Testis (tissue), 3 donors: ENCODE results near the gene PTPRA. TPM values are rescaled to one million over a fixed set of nuclear protein-coding genes. Genes with fewer than 3 reads are reported as not detected.

Experiments used
- DNase-seq: peaks from one replicate; pipeline ENCODE4 v3.0.0-alpha.2; 2019
- H3K27ac ChIP-seq, 2 donors: fragments of 200-600 bp; sonication (generic); one replicate each; pipeline ENCODE4 v1.5.1; 2019
- H3K27me3 ChIP-seq: fragments of 200-600 bp; sonication (generic); one replicate; pipeline ENCODE4 v1.5.1; 2019
- H3K36me3 ChIP-seq: fragments of 200-600 bp; sonication (generic); one replicate; pipeline ENCODE4 v1.5.1; 2017; ENCODE audit warnings: low read depth; ENCODE audit errors: missing control alignments
- H3K4me1 ChIP-seq: fragments of 200-600 bp; sonication (generic); one replicate; pipeline ENCODE4 v1.5.1; 2019
- H3K4me3 ChIP-seq, 2 donors: fragments of 200-600 bp; sonication (generic); one replicate each; pipeline ENCODE4 v1.5.1; 2017 to 2019
- H3K9me3 ChIP-seq: fragments of 200-600 bp; sonication (generic); one replicate; pipeline ENCODE4 v1.5.1; 2017
- POLR2A ChIP-seq: fragments of 450-650 bp; IDR thresholded peaks from one replicate; pipeline ENCODE4 v1.6.1; 2017; ENCODE audit warnings: antibody characterized with exemption, mild to moderate bottlenecking, moderate library complexity
- WGBS, 2 donors: methylation state at CpG; one replicate each; pipeline ENCODE4 v1.1.5; 2018; 5-methylcytosine and 5-hydroxymethylcytosine counted together
- intact Hi-C: fragments of 100-400 bp; cut with DNase I; formaldehyde crosslinking; loops from one replicate; pipeline ENCODE4 v1.15.1; 2023; ENCODE audit warnings: low total_unique reads
- polyA plus RNA-seq: library from polyadenylated mRNA; stranded (reverse); fragments of 350-450 nt; fragmentation: Illumina TruSeq; extraction: RNeasy Lipid Tissue Mini Kit (QIAGEN cat#74804); gene quantifications from one replicate; pipeline ENCODE4 v1.2.3, GENCODE V29; 2014; ENCODE audit warnings: low read depth, low replicate concordance; ENCODE audit not compliant: insufficient read depth
- total RNA-seq, 2 donors: library from RNA; depleted of rRNA; stranded (reverse); fragments of >200 nt; gene quantifications; one replicate each; pipeline ENCODE4 v1.2.3, GENCODE V29; 2016
- TF ChIP-seq, protein P1 (sequence below), 3 experiments: fragments of 450-650 bp in 2 of 3; fragments of 200-600 bp in 1 of 3; sonication (generic) in 1 of 3; IDR thresholded peaks; one replicate each; pipeline ENCODE4 v1.5.1; 2016 to 2019; ENCODE audit warnings: antibody characterized with exemption in 3 of 3, mild to moderate bottlenecking in 2 of 3, moderate library complexity in 1 of 3

The PTPRA gene
- total and polyA plus RNA-seq, 3 donors from 2014 or later: 52.0 to 83.8 (median 68.9) TPM

DNA sequence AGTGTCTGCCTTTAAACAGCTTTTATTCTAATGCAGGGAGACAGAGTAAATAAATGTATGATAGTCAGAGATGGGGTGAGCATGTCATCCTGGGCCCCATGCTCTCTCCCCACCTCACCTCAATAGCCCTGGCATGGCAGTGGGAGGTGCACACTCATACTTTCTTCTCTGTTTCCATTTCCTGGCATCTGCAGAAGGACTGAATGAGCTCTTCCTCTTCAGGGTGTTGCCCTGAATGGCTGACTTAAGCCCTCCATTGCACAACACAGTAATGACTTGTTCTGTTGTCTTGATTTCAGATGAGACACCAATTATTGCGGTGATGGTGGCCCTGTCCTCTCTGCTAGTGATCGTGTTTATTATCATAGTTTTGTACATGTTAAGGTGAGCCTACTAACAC lies 113.2 kb downstream of the PTPRA start:
- H3K27ac ChIP-seq: no peak overlapping the region
- DNase-seq: no peak
- H3K4me1 ChIP-seq: peaks cover 3% of the 10 kb centered on the region
- intact Hi-C loops: no loop called here
- TF ChIP-seq, protein P1, sequence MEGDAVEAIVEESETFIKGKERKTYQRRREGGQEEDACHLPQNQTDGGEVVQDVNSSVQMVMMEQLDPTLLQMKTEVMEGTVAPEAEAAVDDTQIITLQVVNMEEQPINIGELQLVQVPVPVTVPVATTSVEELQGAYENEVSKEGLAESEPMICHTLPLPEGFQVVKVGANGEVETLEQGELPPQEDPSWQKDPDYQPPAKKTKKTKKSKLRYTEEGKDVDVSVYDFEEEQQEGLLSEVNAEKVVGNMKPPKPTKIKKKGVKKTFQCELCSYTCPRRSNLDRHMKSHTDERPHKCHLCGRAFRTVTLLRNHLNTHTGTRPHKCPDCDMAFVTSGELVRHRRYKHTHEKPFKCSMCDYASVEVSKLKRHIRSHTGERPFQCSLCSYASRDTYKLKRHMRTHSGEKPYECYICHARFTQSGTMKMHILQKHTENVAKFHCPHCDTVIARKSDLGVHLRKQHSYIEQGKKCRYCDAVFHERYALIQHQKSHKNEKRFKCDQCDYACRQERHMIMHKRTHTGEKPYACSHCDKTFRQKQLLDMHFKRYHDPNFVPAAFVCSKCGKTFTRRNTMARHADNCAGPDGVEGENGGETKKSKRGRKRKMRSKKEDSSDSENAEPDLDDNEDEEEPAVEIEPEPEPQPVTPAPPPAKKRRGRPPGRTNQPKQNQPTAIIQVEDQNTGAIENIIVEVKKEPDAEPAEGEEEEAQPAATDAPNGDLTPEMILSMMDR (IDR thresholded peaks at IDR 0.05): no peak
- no peak for TF ChIP-seq POLR2A
- no peaks in the 10 kb centered on the region for H3K36me3 ChIP-seq
- no peak overlapping the region for H3K4me3 ChIP-seq
- no peaks in the 10 kb centered on the region for H3K27me3 ChIP-seq
- 95% methylated on average over 2 of the region's 2 CpGs for WGBS, 2 donors
- H3K9me3 ChIP-seq: no peaks in the 10 kb centered on the region

DNA sequence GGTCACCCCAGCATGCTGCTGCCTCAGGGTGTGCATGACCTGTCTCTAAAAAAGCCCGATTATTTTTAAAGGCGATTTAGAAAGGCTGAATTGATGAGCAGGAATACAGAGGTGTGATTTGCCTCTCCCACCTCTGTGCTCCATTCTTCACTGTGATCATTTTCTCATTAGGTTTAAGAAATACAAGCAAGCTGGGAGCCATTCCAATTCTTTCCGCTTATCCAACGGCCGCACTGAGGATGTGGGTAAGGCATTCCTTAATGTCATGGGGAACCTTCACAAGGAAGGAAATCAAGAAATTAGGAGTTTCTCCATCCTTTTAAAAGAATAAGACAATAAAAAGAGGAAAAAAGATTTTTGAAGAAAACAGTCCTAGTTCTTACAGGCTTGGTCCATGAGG lies 114.6 kb downstream of the PTPRA start:
- Histone ChIP-seq H3K9me3 (no peaks in the 10 kb centered on the region), H3K27me3 (no peaks in the 10 kb centered on the region), H3K4me3 (no peak overlapping the region), H3K36me3 (no peaks in the 10 kb centered on the region), H3K4me1 (peaks cover 3% of the 10 kb centered on the region), H3K27ac (no peak overlapping the region)
- intact Hi-C loops: no loop called here
- DNase-seq: no peak
- TF ChIP-seq, protein P1 (IDR thresholded peaks at IDR 0.05): no peak
- no peak for TF ChIP-seq POLR2A
- WGBS, 2 donors: 90 to 93% methylated on average over 5 of the region's 5 CpGs

GRCh38 chr20:2991532-2991931 lies 118.3 kb downstream of the PTPRA start:
- H3K36me3 ChIP-seq: no peaks in the 10 kb centered on the region
- H3K27me3 ChIP-seq: no peaks in the 10 kb centered on the region
- H3K4me3 ChIP-seq: no peak overlapping the region
- TF ChIP-seq, protein P1 (IDR thresholded peaks at IDR 0.05): no peak
- no peak for TF ChIP-seq POLR2A
- intact Hi-C loops: no loop called here
- H3K27ac ChIP-seq: no peak overlapping the region
- no peaks in the 10 kb centered on the region for H3K9me3 ChIP-seq
- 92 to 94% methylated on average over 5 of the region's 5 CpGs for WGBS, 2 donors
- no peaks in the 10 kb centered on the region for H3K4me1 ChIP-seq
- no peak for DNase-seq

GRCh38 chr20:2993250-2993649 lies 120.0 kb downstream of the PTPRA start:
- Histone ChIP-seq H3K4me1 (no peaks in the 10 kb centered on the region), H3K36me3 (no peaks in the 10 kb centered on the region), H3K27ac (no peak overlapping the region), H3K27me3 (no peaks in the 10 kb centered on the region), H3K4me3 (no peak overlapping the region), H3K9me3 (no peaks in the 10 kb centered on the region)
- intact Hi-C loops: no loop called here
- TF ChIP-seq POLR2A: no peak
- TF ChIP-seq, protein P1 (IDR thresholded peaks at IDR 0.05): no peak
- no peak for DNase-seq
- 85 to 88% methylated on average over 2 of the region's 2 CpGs for WGBS, 2 donors

DNA sequence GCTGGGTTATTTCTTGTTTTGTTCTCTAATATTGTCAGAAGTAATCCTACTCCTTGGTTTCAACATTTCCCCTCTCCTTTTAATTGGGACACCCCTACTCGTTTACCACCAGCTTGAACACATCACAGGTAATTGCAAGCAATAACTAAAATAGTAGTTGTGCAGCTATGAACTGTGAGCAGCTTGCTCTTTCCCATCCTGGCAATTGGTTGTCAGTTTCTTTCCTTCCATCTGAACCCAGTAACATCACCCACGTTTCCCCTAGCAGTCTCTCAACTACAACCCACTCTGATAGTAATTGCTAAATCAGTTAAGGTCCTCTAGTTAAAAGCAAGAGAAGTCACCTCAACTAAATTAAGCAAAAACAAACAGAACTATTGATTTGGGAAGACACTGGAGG lies 122.5 kb downstream of the PTPRA start:
- Histone ChIP-seq H3K4me1 (no peaks in the 10 kb centered on the region), H3K4me3 (no peak overlapping the region), H3K9me3 (no peaks in the 10 kb centered on the region), H3K27me3 (no peaks in the 10 kb centered on the region), H3K27ac (no peak overlapping the region), H3K36me3 (no peaks in the 10 kb centered on the region)
- intact Hi-C loops: no loop called here
- WGBS, 2 donors: 76 to 77% methylated on average over 2 of the region's 2 CpGs
- TF ChIP-seq POLR2A: no peak
- TF ChIP-seq, protein P1 (IDR thresholded peaks at IDR 0.05): no peak
- DNase-seq: no peak
